Renal cortical epithelial cell (primary cell): ENCODE results near the gene VPS37D. TPM values are rescaled to one million over a fixed set of nuclear protein-coding genes. Genes with fewer than 3 reads are reported as not detected.

ENCODE experiments used
- DNase-seq: peaks from one replicate; pipeline ENCODE4 v3.0.0-alpha.2; 2011; ENCODE audit warnings: low read depth
- total RNA-seq: library from RNA; depleted of rRNA; stranded (reverse); fragments of >200 nt; gene quantifications from 2 replicates; pipeline ENCODE4 v1.2.3, GENCODE V29; 2014

The VPS37D gene
- total RNA-seq, 1 donor from 2014 or later, result 8.6 TPM

DNA sequence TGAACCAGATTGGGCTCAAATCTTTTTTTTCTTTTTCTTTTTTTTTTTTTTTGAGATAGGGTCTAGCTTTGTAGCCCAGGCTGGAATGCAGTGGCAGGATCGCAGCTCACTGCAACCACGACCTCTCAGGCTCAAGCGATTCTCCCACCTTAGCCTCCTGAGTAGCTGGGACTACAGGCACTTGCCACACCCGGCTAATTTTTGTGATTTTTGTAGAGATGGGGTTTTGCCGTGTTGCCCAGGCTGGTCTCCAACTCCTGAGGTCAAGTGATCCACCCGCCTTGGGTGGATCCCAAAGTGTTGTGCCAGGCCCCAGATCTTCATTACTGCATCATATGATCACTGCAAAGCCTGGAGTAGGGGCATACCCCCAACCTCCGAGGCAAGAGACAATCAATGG, 12.9 kb downstream of the VPS37D start:
- no peak for DNase-seq

DNA sequence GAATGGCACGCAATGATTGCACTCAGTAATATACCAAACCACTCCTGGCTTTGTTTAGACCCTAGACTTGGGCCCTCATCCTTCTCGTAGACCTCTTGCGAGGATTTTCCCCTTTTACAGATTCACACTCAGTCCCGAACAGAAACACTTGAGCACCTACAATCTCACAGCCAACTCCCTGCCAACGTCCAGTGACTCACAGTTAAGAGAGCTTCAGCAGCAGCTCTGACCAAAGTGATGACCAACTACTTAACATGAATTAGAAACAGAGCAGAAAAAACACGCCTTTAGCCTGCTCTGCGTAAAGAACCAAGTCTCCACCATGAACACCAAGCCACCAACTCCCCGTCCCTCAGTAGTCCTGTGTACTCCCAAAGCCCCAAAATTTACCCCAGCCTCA, 13.4 kb downstream of the VPS37D start:
- DNase-seq, result peak; percentile 65

DNA sequence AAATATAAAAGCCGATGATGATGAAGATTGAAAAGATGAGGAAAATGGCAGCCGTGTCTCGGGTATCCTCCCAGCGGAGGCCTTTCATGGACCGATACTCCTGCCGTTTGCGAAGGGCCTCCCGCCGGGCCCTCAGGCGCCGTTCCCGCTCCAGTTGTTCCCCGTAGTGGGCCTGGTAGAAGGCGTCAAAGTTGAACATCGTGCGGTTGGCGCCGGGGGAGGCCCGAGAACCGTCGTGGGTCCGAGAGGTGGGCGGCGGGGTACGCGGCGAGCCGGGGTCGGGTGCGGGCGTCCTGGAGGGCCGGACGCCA, 15.1 kb downstream of the VPS37D start:
- no peak for DNase-seq

DNA sequence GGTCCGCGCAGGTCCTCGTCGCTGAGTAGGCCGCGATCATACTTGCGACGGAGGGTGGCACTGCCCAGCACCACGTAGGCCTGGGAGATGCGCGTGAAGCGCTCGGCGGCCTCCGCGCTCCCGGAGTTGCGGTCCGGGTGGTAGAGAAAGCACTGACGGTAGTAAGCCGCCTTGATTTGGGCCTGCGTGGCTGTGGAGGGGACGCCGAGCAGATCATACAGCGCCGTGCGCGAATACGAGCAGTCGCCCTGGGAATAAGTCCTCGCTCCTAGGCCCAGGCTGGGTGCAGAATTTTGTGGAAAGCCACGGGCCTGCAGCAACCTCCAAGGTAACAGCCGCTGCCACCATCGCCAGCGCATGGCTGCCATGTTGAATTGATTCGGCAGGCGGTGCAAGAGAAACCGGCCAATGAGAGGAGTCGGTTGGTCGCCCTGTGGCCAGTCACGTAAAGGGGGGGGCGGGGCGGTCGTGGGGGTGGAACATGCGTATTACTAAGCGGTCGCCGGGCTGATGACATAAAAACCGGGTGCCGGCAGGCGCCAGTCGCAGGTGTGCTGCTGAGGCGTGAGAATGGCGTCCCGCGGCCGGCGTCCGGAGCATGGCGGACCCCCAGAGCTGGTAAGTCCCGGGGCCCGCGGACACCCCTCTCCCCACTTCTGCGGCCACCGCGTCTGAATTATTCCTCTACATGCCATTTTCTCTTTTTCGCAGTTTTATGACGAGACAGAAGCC, 15.6 kb downstream of the VPS37D start, which contains the start of the genes BUD23 and DNAJC30:
Gene BUD23 (plus strand): TSS at position 542 of the 732 bp plus-strand sequence. CDS start 29 bp downstream, at position 571.
Gene DNAJC30 (minus strand): TSS at position 398 of the 732 bp plus-strand sequence. CDS start 30 bp downstream, at position 368.
- DNase-seq, result peak; percentile 87

DNA sequence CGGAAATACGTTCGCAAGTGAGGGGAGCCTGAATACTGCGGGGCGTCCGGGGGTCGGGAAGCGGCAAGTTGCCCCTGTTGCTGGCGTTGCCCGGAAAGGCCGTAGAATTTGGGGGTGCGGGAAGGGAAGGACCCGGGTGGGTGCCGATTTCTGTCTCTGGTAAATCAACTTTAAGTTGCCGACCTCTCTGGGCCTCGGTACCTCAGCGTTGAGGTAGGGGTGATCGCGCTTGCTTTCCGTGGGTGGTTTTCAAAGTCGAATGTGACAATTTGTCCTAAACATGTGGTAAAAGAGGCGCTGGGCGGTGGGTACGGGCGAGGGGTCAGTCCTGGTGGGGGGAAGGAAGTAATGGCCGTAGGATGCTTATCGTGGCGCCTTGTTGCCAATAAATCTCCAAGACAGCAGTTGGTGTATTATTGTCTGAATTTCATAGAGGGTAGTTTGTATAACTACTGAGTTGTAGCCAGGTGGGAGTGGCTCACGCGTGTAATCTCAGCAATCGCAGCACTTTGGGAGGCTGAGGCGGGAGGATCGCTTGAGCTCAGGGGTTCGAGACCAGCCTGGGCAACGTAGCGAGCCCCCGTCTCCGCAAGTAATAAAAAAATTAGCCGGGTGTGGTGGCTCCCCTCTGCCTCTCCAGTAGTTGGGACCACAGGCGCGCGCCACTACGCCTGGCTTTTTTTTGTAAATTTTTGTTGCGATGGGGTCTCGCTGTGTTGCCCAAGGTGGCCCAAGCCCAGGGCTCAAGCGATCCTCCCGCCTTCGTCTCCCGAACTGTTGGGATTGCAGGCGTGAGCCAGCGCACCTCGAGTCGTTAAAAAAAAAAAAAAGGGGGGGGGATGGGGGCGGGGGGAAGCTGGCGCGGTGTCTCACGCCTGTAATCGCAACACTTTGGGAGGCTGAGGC, 16.4 kb downstream of the VPS37D start:
- DNase-seq, result peak; percentile 1

DNA sequence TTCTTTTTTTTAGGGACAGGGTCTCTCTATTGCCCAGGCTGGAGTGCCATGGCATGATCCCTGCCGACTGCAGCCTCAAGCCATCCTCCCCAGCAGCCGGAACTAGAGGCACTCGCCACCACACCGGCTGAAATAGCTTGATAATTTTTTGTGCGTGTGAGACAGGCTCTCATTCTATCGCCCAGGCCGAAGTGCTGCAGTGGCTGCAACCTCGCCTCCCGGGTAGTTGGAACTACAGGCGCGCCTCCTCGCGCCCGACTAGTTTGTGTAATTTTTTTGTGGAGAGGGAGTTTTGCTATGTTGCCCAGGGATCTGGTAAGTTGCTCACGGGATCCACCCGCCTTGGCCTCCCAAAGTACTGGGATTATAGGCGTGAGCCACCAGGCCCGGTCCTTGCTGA, 17.7 kb downstream of the VPS37D start:
- no peak for DNase-seq

DNA sequence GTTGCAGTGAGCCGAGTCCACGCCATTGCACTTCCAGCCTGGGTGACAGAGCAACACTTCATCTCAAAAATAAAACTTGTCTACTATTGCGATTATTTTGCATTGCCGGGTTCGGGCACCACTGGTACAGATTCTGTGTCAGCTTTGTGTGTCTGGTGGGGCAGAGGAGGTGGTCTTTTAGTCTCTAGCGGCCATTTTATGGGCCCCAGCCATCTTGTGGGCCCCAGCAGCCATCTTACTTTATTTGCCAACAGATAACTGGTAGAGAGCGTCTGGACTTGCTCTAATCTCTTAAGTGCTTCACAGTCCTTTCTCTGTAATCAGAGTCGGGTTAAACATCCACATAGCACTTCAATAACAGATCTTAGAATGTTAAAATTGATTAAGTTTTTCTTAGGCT, 20.7 kb downstream of the VPS37D start:
- no peak for DNase-seq

DNA sequence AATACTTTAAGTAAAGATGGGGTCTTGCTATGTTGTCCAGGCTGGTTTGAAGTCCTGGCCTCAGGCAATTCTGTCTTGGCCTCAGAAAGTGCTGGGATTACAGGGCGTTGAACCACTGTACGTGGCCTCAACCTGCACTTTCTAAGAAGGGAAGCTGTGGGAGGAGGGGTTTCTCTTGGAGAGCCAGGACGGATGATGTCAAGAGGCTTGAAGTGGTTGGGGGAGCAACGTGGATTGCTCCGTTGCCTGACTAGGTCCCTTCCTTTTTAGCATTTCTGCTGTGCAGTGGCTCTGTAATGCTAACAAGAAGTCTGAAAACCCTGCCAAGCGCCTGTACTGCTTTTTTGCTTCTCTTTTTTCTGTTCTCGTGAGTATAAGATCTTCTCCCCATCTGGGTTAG, 23.0 kb downstream of the VPS37D start:
- no peak for DNase-seq

DNA sequence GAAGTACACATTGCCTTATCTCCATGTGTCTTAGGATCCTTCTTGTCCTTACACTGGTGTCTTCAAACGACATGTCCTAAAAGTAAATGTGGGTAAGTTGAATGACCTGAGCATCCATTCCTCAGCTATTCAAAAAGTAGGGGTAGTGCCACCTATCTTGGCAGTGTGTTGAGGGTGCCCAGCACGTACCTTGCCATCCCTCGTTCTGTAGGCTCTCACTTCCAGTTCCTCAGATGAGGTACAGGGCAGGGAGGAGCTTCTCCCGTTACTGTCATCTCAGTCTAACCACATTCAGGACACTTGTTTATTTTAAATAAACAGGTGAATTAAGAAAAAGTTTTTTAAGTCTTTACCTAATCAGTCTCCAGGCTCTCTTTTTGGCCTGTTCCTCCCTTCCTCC, 28.7 kb downstream of the VPS37D start:
- no peak for DNase-seq

DNA sequence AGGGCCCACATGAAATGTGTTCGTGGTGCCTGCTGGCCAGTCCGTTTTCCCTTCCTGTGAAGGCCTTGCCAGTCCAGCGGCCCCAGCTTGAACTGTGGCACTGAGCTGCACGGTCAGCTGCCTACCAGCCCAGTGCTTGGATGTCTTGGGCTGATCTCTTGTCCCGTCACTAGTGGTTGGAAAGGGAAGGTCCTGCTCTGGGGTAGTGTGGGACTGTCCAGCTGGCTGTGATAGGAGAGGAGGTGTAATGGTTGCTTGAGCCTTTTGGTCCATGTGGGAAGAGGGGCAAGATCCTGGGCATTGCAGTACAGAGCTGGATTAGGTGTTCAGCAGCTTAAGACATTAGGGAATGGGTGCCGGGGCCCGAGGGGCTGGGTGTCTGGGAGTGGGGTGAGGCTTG, 30.8 kb downstream of the VPS37D start:
- no peak for DNase-seq

DNA sequence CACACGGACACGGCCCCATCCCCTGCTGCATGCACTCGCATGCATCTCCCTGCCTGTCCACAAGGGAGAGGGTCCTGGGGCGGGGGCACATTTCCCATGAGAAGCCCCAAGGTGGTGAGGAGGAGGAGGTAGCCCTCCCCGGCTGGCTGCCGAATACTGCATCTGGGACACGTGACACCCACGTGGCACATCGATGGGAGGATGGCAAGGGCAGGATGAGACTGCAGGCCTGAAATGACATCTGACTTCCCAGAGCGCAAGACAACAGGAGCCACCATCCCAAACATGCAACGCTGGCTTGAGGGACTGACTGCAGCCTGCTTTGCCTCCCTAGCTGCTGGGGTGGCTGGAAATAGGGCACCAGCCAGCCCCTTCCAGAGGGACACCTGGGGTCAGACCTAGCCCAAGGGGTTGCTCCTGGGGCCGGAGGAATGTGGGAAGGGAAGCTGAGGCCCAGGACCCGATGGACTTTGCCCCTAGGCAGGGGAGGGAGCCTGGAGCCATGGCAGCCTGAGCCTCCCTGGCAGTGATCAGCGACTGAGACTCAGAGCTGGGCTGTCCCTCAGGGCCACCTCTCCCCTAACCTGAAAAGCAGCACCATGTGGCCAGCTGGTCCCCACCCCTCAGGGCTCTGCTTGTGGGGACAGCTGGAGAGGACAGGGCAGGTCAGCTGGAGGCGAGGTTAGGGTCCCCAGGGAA, 31.9 kb downstream of the VPS37D start:
- no peak for DNase-seq

DNA sequence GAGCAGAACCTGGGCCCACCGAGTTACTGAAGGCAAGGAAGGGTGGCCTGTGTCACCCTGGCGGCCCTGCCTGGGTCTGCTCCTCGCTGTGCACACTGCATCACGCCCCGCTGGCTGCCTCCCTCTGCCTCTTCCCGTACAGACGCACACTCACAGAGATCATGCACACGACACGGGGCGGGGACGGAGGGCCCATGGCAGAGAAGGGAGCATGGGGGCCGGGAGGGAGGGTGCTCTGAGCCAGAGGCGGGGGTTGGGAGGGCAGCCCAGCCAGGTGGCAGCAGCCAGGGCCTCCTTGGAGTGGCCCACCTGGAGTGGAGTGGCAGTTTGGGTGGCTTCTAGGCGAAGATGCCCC, 32.4 kb downstream of the VPS37D start:
- no peak for DNase-seq

DNA sequence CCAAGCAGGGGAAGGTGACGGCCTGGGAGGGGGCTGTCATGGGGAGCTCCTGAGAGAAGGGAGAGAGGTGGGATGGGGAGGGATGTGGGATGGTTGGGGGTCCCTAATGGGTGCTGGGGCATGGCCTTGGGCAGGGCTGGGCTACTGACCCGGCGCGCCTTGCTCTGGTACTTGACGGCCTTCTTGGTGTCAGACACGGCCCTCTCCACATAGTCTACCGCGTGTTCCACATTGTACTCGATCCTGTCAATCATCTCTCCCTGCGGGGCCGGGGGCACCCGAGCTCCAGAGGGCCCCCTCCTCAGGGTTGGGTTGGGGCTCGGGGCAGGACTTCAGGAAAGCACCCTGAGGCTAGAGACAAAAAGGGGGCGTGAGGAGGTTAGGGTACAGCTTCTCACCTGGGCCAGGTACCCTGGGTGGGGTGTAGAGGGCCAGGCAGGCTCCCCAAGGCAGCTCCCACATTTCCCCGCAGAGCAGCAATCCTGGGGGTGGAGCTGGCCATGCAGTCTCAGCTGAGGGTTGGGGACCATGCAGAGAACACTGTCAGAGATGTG, 33.0 kb downstream of the VPS37D start:
- DNase-seq, result no peak

DNA sequence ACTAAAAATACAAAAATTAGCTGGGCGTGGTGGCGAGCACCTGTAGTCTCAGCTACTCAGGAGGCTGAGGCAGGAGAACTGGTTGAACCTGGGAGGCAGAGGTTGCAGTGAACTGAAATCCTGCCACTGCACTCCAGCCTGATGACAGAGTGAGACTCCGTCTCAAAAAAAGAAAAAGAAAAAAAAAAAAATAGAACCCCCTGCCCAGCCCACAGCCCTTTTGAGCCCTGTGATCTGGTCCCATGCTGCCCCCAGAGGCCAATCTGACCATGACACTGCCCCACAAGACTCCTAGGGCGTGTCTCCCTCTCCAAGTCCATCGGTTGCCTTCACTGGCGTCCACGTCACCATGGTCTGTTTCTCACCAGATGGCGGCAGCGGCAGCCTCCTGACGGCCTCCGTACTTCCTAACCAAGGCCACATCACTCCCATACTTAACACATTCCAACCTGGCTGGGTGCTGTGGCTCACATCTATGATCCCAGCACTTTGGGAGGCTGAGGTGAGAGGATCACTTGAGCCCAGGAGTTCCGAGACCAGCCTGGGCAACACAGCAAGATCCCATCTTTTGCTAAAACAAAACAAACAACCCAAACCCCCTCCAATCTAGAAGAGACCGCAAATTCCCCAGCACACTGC, 33.8 kb downstream of the VPS37D start:
- DNase-seq, result peak; percentile 26

DNA sequence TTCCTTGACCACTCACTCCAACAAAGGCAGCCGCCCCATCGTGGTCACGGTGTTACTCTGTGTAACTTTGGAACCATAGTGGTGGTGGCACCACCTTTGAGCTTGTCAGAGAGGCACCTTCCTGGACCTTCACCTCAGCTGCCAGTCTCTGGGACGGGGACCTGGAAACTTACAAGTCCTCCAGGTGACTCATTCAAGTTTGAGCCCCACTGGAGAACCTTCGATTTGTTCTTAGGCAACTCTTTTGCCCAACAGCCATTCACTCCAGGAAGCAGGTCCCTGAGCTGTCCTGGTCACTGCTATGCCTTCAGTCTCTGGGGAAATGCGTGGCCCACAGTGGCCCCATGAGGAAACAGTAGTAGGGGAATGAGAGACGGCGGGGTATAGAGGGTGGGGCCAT, 34.6 kb downstream of the VPS37D start:
- no peak for DNase-seq

DNA sequence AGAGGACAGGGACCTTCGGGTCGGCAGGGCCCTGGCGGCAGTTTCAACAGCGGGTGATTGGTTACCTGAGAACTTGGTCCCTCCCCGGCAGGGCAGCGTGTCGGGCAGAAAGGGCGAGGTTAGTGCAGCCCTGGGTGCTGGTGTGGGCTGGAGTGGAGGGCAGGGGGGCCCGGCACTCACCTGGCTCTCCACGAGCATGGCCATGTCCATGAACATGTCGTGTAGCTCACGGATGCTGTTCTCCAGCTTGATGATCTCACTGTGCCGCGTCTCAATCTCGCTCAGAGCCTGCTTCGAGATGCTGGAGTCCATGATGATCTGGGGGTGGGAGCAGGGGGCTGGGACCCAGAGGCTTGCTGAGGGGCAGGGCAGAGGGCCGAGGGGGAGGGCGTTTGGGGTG, 35.0 kb downstream of the VPS37D start:
- DNase-seq, result no peak

DNA sequence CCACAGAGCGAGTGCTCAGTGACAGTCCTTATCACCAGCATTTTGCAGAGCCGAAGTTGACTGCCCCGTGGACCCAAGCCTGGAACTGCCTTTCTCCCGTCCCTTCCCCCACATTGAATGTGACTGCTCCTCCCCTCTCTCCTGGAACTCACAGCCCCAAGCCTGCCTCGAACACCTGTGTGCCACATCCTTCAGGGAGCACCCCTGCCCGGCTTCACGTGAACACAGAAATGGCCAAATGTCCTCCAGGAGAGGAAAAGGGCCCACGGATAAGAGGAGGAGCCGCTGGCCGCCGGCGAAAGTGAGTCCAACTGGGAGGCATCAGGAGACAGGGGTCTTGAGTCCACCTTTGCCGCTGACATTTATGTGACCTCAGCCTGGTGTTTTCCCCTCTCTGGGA, 35.6 kb downstream of the VPS37D start:
- no peak for DNase-seq

DNA sequence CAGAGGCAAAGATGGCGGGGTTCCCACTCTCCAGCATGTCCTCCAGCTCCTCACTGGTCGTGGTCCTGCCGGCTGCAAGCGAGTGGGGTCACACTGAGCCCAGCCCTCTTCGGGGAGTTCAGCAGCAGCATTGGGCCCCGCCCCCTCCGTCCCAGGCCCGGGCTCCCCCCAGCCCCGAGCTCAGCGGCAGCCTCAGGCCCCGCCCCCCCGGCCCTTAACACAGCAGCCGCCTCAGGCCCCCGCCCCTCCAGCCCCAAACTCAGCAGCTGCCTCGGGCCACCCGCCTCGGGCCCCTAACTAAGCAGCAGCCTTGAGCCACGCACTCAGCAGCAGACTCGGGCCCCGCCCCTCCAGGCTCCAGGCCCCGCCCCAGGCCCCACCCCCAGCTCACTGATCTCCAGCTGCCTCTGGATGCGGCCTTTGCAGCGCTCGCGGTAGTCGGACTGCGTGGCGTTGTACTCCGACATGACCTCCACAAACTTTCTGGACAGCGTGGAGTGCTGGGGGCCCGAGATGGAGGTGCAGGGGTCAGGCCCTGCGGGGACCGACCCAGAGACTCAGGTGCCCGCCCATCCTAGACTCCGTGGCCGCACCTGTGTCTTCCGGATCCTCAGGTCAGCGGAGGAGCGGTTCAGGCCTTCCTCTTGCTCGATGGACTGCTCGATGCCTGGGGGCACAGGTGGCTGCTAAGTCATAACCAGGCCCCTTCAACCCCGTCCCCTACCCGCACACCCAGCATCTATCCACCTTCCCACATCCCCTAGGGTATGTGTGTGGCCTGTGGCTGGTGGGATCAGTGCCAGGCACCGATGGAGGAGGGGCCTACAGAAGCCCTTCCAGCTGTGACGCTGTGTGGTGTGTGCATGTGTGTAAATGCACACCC, 36.4 kb downstream of the VPS37D start:
- no peak for DNase-seq

DNA sequence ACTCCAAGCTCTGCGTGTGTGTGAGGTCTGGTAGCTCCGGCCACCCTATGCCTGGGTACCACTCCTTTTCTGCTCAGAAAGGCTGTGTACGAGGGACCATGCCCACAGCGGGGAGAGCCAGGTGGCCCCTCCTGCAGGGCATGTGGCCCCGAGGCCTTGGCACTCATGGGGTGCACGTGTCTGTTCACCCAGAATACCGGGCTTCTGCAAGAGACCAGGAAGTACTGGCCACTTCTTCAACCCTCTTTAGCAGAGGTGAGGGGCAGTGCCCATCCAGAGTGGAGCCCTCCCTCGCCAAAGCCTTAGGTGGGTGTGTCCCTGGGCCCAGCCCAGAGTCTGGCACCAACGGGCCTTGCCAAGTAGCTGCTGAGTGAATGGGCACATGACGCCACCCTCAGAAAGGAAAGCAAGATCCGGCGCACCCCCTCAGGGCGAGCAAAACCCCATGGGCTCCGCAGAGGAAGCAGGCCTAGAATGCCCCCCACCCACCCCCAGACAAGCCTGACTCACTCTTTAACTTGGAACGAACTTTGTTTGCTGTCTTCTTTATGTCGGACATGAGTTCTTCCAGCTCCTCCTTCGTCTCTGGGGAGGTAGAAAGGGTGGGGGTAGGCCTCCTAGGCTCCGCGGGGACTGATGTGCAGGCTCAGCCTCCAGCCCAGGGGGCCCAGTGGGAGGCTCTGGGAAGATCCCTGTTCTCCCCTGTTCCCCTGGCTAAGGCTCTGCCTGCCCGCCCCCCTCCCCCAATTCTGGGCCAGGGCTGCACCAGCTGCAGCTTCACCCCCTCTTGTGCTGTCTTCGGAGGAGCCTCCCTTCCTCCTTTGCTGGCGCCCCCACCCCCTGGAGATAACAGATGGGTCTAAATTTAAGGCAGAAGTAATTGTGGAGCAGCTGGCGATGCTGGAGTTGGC, 37.3 kb downstream of the VPS37D start:
- DNase-seq, result no peak

DNA sequence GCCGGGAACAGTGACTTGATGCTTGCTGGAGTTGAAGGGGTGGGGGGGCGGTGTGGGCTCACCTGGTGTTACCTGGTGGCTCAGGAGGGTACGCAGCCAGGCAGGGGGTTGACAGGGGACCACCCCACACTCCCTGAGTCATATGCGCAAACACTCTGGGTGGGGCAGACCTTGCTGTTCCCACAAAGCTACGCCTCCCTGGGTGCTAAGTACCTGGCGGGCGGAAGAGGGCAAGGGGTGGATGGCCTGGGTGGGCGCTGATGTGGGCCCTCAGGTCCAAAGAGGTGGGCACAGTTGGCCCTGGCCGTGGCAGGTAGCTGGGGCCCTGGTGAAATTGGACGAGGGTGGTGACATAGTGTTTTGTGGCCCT, 37.9 kb downstream of the VPS37D start:
- DNase-seq, result no peak
